ENCODE results near the gene SRP14.

The SRP14 gene

DNA sequence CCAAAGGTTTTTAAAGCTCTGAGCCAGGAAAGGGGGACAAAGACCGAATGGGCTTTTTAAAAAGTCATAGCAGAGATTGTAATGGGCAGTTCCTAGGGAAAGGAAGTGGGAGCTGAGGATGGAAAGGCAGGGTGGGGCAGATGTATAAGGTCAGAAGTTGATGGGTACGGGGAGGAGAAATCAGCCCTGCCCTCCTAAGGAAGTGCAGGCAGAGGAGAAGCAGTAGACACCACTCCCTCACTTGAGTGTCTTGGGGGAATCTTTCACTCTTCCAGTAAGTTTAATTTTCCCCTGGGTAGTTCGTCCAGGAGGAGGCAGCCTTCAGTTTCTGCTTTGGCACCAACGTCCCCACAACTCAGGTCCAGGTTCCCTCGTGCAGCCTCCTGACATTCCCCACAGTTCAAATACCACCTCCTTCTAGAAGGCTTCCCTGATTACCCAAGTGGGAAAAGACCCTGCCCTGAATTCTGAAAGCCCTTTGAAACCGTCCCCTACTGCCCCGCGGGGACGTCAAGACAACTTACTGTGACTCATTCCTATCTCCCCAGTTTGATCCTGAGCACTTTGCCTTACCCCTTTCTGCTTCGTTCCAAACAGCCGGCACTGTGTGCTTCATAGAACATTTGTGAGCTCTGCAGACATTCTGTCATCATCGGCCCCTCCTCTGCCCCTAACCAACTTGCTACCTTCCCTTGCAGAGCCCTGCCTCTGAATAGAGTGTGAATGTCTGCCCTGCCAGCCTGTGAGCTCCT, 14.3 kb upstream of the SRP14 start:
- H3K9ac ChIP-seq (ENCODE audit: low read depth, low read length, poor library complexity, severe bottlenecking), result peak overlapping the region; percentile 65

GRCh38 chr15:40052604-40053003, 13.6 kb upstream of the SRP14 start:
- Histone ChIP-seq H3K9ac (ENCODE audit: low read depth, low read length, poor library complexity, severe bottlenecking) (no peak overlapping the region), H3K79me2 (ENCODE audit: insufficient read depth, low read length) (no peaks in the 10 kb centered on the region), H3K36me3 (ENCODE audit: insufficient read depth, low read length) (no peaks in the 10 kb centered on the region), H3K27me3 (ENCODE audit: insufficient read depth, low read length, poor library complexity, severe bottlenecking) (no peaks in the 10 kb centered on the region), H4K20me1 (ENCODE audit: insufficient read depth, low read length, poor library complexity, severe bottlenecking) (no peaks in the 10 kb centered on the region), H3K9me2 (replicated peaks; ENCODE audit: low read depth, low read length) (no peaks in the 10 kb centered on the region), H3K4me3 (ENCODE audit: low read length, poor library complexity, severe bottlenecking) (no peak overlapping the region), H3F3A (ENCODE audit: low read depth) (0 out of 2 replicates have a peak, but pooled peaks cover 10% of the 10 kb centered on the region), H3K4me2 (ENCODE audit: low read depth, low read length, poor library complexity, severe bottlenecking) (peak overlapping the region; percentile 68), H3K9me3 (ENCODE audit: insufficient read depth, low read depth, low read length) (no peaks in the 10 kb centered on the region), H2AFZ (ENCODE audit: low read length) (no peak overlapping the region), H3K4me1 (ENCODE audit: insufficient read depth, low read length, poor library complexity, severe bottlenecking) (peaks cover 75% of the 10 kb centered on the region)
- TF ChIP-seq CTCF (conservative IDR thresholded peaks at IDR 0.05; ENCODE audit: low read length) (no peak), EZH2phosphoT487 (IDR thresholded peaks at IDR 0.05; ENCODE audit: borderline replicate concordance) (no peak)

More for the DNA sequence above, 14.3 kb upstream of the SRP14 start:
- no peaks in the 10 kb centered on the region for H3K36me3 ChIP-seq (ENCODE audit: insufficient read depth, low read length)
- no peaks in the 10 kb centered on the region for H4K20me1 ChIP-seq (ENCODE audit: insufficient read depth, low read length, poor library complexity, severe bottlenecking)
- TF ChIP-seq CTCF (conservative IDR thresholded peaks at IDR 0.05; ENCODE audit: low read length) (peak; percentile 37), EZH2phosphoT487 (IDR thresholded peaks at IDR 0.05; ENCODE audit: borderline replicate concordance) (no peak)
- peak overlapping the region; percentile 50 for H3K4me3 ChIP-seq (ENCODE audit: low read length, poor library complexity, severe bottlenecking)
- no peaks in the 10 kb centered on the region for H3K9me3 ChIP-seq (ENCODE audit: insufficient read depth, low read depth, low read length)
- H3K4me1 ChIP-seq (ENCODE audit: insufficient read depth, low read length, poor library complexity, severe bottlenecking), result peaks cover 70% of the 10 kb centered on the region
- no peak overlapping the region for H2AFZ ChIP-seq (ENCODE audit: low read length)
- peak overlapping the region; percentile 68 for H3K4me2 ChIP-seq (ENCODE audit: low read depth, low read length, poor library complexity, severe bottlenecking)
- H3K27me3 ChIP-seq (ENCODE audit: insufficient read depth, low read length, poor library complexity, severe bottlenecking), result no peaks in the 10 kb centered on the region
- H3K79me2 ChIP-seq (ENCODE audit: insufficient read depth, low read length), result no peaks in the 10 kb centered on the region
- no peaks in the 10 kb centered on the region for H3K9me2 ChIP-seq (replicated peaks; ENCODE audit: low read depth, low read length)
- 0 out of 2 replicates have a peak, but pooled peaks cover 10% of the 10 kb centered on the region for H3F3A ChIP-seq (ENCODE audit: low read depth)

DNA sequence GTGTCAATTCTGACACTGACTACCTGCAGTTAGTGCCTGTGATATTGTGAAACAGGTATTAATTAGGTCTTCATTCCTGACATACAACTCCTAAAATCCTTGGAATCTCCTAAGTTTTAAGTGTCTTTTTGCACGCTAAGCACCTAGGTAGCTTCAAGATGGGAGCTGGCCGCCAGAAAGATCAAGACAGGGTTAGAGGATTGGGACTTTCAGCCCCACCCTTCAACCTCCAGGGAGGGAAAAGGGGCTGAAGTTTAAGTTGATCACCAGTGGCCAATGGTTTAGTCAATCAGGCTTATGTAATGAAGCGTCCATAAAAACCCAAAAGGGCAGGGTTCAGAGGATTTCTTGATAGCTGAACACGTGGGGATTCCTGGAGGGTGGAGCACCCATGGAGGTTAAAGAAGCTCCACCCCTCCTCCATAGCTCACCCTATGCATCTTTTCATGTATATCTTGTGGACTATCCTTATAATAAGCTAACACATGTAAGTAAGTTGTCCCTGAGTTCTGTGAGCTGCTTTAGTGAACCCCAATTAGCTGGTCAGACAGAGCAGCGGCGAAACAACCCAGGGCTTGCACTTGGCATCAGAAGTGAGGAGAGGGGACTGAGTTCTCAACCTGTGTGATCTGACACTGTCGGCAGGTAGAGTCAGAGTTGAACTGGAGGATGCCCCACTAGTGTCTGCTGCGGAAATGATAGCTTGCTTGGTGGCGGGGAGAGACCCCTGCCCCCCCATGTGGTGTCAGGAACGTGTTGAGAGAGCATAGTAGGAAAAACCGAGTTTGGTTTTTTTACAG, 12.8 kb upstream of the SRP14 start:
- Histone ChIP-seq H3F3A (ENCODE audit: low read depth) (0 out of 2 replicates have a peak, but pooled peaks cover 10% of the 10 kb centered on the region), H3K9me3 (ENCODE audit: insufficient read depth, low read depth, low read length) (no peaks in the 10 kb centered on the region), H3K4me1 (ENCODE audit: insufficient read depth, low read length, poor library complexity, severe bottlenecking) (peaks cover 83% of the 10 kb centered on the region), H4K20me1 (ENCODE audit: insufficient read depth, low read length, poor library complexity, severe bottlenecking) (no peaks in the 10 kb centered on the region), H3K79me2 (ENCODE audit: insufficient read depth, low read length) (no peaks in the 10 kb centered on the region), H3K9me2 (replicated peaks; ENCODE audit: low read depth, low read length) (no peaks in the 10 kb centered on the region), H2AFZ (ENCODE audit: low read length) (no peak overlapping the region), H3K9ac (ENCODE audit: low read depth, low read length, poor library complexity, severe bottlenecking) (no peak overlapping the region), H3K27me3 (ENCODE audit: insufficient read depth, low read length, poor library complexity, severe bottlenecking) (no peaks in the 10 kb centered on the region), H3K36me3 (ENCODE audit: insufficient read depth, low read length) (no peaks in the 10 kb centered on the region), H3K4me2 (ENCODE audit: low read depth, low read length, poor library complexity, severe bottlenecking) (no peak overlapping the region), H3K4me3 (ENCODE audit: low read length, poor library complexity, severe bottlenecking) (no peak overlapping the region)
- TF ChIP-seq EZH2phosphoT487 (IDR thresholded peaks at IDR 0.05; ENCODE audit: borderline replicate concordance) (no peak), CTCF (conservative IDR thresholded peaks at IDR 0.05; ENCODE audit: low read length) (no peak)
